ENCODE data around the gene IGSF21. TPM values are rescaled to one million over a fixed set of nuclear protein-coding genes. Genes with fewer than 3 reads are reported as not detected.

Gene IGSF21
- total and polyA plus RNA-seq, 2 of the 8 experiments (the other 6 are each of a cell fraction or from before 2014, with no cell fraction given): 22.5 to 28.5 TPM

GRCh38 chr1:18111605-18112297 lies 4.2 kb downstream of the IGSF21 start:
- Histone ChIP-seq H3K27ac (ENCODE audit: low read depth, low read length) (no peak overlapping the region), H3K4ac (replicated peaks; ENCODE audit: insufficient read length, low read depth, low read length) (no peak overlapping the region), H3K4me1 (replicated peaks in 1 of 4; ENCODE audit: control insufficient read depth in 3 of 4, insufficient read depth in 4 of 4, low read length in 3 of 4) (peaks cover 12 to 24% (median 18%) of the 10 kb centered on the region in 4 experiments), H3K27me3 (replicated peaks in 1 of 4; ENCODE audit: control insufficient read depth in 3 of 4, extremely low read depth in 1 of 4, insufficient read depth in 3 of 4, low read length in 3 of 4) (peaks cover 8 to 39% (median 32%) of the 10 kb centered on the region in 4 experiments; a peak in 6 of 7 replicates), H3K4me2 (ENCODE audit: insufficient read depth in 1 of 2, low read depth in 2 of 2, low read length in 2 of 2) (peak overlapping the region; percentile 84 to 99; a peak in 3 of 4 replicates), H3K14ac (ENCODE audit: insufficient read length) (no peak overlapping the region), H4K8ac (ENCODE audit: extremely low read depth, insufficient read depth, low read length) (no peak overlapping the region), H3K36me3 (ENCODE audit: control insufficient read depth in 2 of 4, insufficient read depth in 4 of 4, low read length in 3 of 4) (no peaks in the 10 kb centered on the region; a peak in 1 of 8 replicates), H4K20me1 (replicated peaks in 1 of 2; ENCODE audit: control insufficient read depth in 1 of 2, insufficient read depth in 2 of 2, low read length in 2 of 2) (peaks cover 7 to 16% of the 10 kb centered on the region in 2 experiments), H3K23ac (ENCODE audit: insufficient read length) (no peak overlapping the region), H3K4me3 (ENCODE audit: extremely low read depth in 1 of 4, insufficient read depth in 2 of 4, low read depth in 3 of 4, low read length in 4 of 4) (peak overlapping the region in 1 of 4 experiments; percentile 74; a peak in 1 of 8 replicates), H3K9me3 (ENCODE audit: insufficient read depth in 2 of 2, low read depth in 1 of 2, low read length in 1 of 2) (no peaks in the 10 kb centered on the region), H2BK12ac (ENCODE audit: low read depth, low read length) (no peak overlapping the region), H3K56ac (replicated peaks; ENCODE audit: insufficient read length, low read depth, low read length) (no peak overlapping the region), H3K79me1 (ENCODE audit: low read depth, low read length) (peaks cover 18% of the 10 kb centered on the region), H2BK15ac (ENCODE audit: low read length) (no peak overlapping the region), H3K9ac (replicated peaks in 1 of 4; ENCODE audit: extremely low read depth in 1 of 4, low read depth in 3 of 4, low read length in 3 of 4) (no peak overlapping the region), H4K5ac (ENCODE audit: insufficient read length, low read depth, low read length) (no peak overlapping the region), H2BK20ac (ENCODE audit: low read length) (no peak overlapping the region), H2AK5ac (ENCODE audit: low read depth, low read length) (no peak overlapping the region), H3K79me2 (ENCODE audit: control insufficient read depth in 1 of 2, insufficient read depth in 2 of 2, low read length in 2 of 2) (peaks cover 0 to 10% of the 10 kb centered on the region in 2 experiments; a peak in 1 of 4 replicates), H3K18ac (ENCODE audit: extremely low read depth, low read length) (no peak overlapping the region), H2BK120ac (replicated peaks; ENCODE audit: low read depth, low read length) (no peak overlapping the region), H2BK5ac (ENCODE audit: low read depth, low read length) (no peak overlapping the region), H4K91ac (replicated peaks; ENCODE audit: insufficient read length, low read length) (no peak overlapping the region), H3K23me2 (ENCODE audit: low read depth, low read length) (peaks cover 32% of the 10 kb centered on the region), H2AFZ (ENCODE audit: low read length) (no peak overlapping the region)
- ChIA-PET POLR2A (ENCODE audit: partially characterized antibody) (interaction anchor here (0.7 kb wide), 1 partner anchor 122 kb away, joined by 3 read pairs; no protein-coding TSS in a partner anchor), CTCF (ENCODE audit: partially characterized antibody) (interaction anchor here (0.9 to 2.0 kb wide), 9 partner anchors 9 to 473 kb away, joined by 3 to 10 read pairs (median 4); no protein-coding TSS in a partner anchor)
- FAIRE-seq (no peak), DNase-seq (ENCODE audit: low read depth in 1 of 2, low spot score in 2 of 2) (no peak)
- WGBS, 2 experiments (ENCODE audit: extremely low coverage in 1 of 2, insufficient coverage in 1 of 2, insufficient read length in 1 of 2, insufficient replicate concordance in 2 of 2, low coverage in 1 of 2, low lambda C conversion rate in 2 of 2, missing lambda C conversion rate in 1 of 2): 77% methylated on average over 12 of the region's 12 CpGs; no CpG with 5 or more reads in 1 of the 2 experiments
- TF ChIP-seq TBP (IDR thresholded peaks at IDR 0.05; ENCODE audit: low read depth, low read length): no peak
- no peak for TF ChIP-seq RXRA (IDR thresholded peaks at IDR 0.05; ENCODE audit: insufficient read depth, low read depth, low read length)
- TF ChIP-seq ATF3 (IDR thresholded peaks at IDR 0.05; ENCODE audit: insufficient read depth, low read depth, low read length): no peak
- no peak for TF ChIP-seq BRCA1 (IDR thresholded peaks at IDR 0.05; ENCODE audit: low read depth, low read length)
- TF ChIP-seq SP1 (IDR thresholded peaks at IDR 0.05; ENCODE audit: low read depth, low read length): no peak
- no peak for TF ChIP-seq EP300 (IDR thresholded peaks at IDR 0.05; ENCODE audit: borderline replicate concordance in 1 of 2, low read depth in 2 of 2, low read length in 2 of 2)
